H1 (cell line): ENCODE measurements around the gene TMEM54. TPM values are rescaled to one million over a fixed set of nuclear protein-coding genes. Genes with fewer than 3 reads are reported as not detected.

ENCODE experiments used
- CTCF ChIA-PET: fragments of 300-600 bp; sonication (Branson Sonifier 250); formaldehyde crosslinking; loops from one replicate; lab custom pipeline; 2021; ENCODE audit not compliant: partially characterized antibody; lab: Charles Lee
- POLR2A ChIA-PET: fragments of 300-600 bp; sonication (Branson Sonifier 250); formaldehyde crosslinking; loops from one replicate; lab custom pipeline; 2021; ENCODE audit warnings: inconsistent platforms; ENCODE audit not compliant: partially characterized antibody; lab: Charles Lee
- DNase-seq, 2 experiments: peaks; one replicate each; pipeline versions ENCODE4 v3.0.0 to v3.0.0-alpha.2; 2010 to 2022; ENCODE audit warnings: low spot score in 2 of 2, low read depth in 1 of 2, mixed read lengths in 1 of 2
- FAIRE-seq: peaks from 2 replicates; lab custom pipeline; 2011; peaks lifted over from hg19 to GRCh38; lab: Jason Lieb, UNC
- H2AFZ ChIP-seq: 2 replicates; pipeline ENCODE4 v1.8.1; 2012; ENCODE audit warnings: low read length, inconsistent platforms
- H2AK5ac ChIP-seq: 2 replicates; pipeline ENCODE4 v1.6.1; 2013; ENCODE audit warnings: low read depth, low read length
- H2BK120ac ChIP-seq: replicated peaks from 2 replicates; pipeline ENCODE3; 2013; ENCODE audit warnings: low read depth, low read length, inconsistent platforms
- H2BK12ac ChIP-seq: 2 replicates; pipeline ENCODE4 v1.6.1; 2013; ENCODE audit warnings: low read depth, low read length
- H2BK15ac ChIP-seq: 2 replicates; pipeline ENCODE4 v1.6.1; 2013; ENCODE audit warnings: low read length
- H2BK20ac ChIP-seq: 2 replicates; pipeline ENCODE4 v1.6.1; 2013; ENCODE audit warnings: low read length
- H2BK5ac ChIP-seq: 2 replicates; pipeline ENCODE4 v1.6.1; 2013; ENCODE audit warnings: low read depth, low read length
- H3K14ac ChIP-seq: 2 replicates; pipeline ENCODE4 v1.6.1; 2013; ENCODE audit warnings: inconsistent platforms; ENCODE audit not compliant: insufficient read length
- H3K18ac ChIP-seq: 2 replicates; pipeline ENCODE4 v1.6.1; 2013; ENCODE audit warnings: low read length; ENCODE audit errors: extremely low read depth
- H3K23ac ChIP-seq: 2 replicates; pipeline ENCODE4 v1.6.1; 2013; ENCODE audit warnings: inconsistent platforms; ENCODE audit not compliant: insufficient read length
- H3K23me2 ChIP-seq: 2 replicates; pipeline ENCODE4 v1.6.1; 2013; ENCODE audit warnings: low read depth, low read length
- H3K27ac ChIP-seq: 2 replicates; pipeline ENCODE4 v1.6.1; 2011; ENCODE audit warnings: low read depth, low read length, inconsistent platforms
- H3K27me3 ChIP-seq, 4 experiments: replicated peaks in 1 of 4; 1 replicate in 1 of 4; 2 replicates in 3 of 4; pipeline versions ENCODE4 v1.6.1 to v1.8.1; 2011 to 2013; ENCODE audit warnings: low read length in 3 of 4, mild to moderate bottlenecking in 3 of 4, inconsistent platforms in 2 of 4, mixed read lengths in 2 of 4, moderate library complexity in 1 of 4; ENCODE audit not compliant: control insufficient read depth in 3 of 4, insufficient read depth in 3 of 4; ENCODE audit errors: extremely low read depth in 1 of 4
- H3K36me3 ChIP-seq, 4 experiments: 2 replicates each; pipeline versions ENCODE4 v1.6.1 to v1.8.1; 2011 to 2013; ENCODE audit warnings: mild to moderate bottlenecking in 4 of 4, low read length in 3 of 4, moderate library complexity in 2 of 4, control low read depth in 1 of 4, inconsistent platforms in 1 of 4; ENCODE audit not compliant: insufficient read depth in 4 of 4, control insufficient read depth in 2 of 4
- H3K4ac ChIP-seq: replicated peaks from 2 replicates; pipeline ENCODE3; 2013; ENCODE audit warnings: low read length, low read depth, mixed read lengths, inconsistent platforms; ENCODE audit not compliant: insufficient read length
- H3K4me1 ChIP-seq, 4 experiments: replicated peaks in 1 of 4; 1 replicate in 1 of 4; 2 replicates in 3 of 4; pipeline versions ENCODE4 v1.6.1 to v1.8.1; 2011 to 2013; ENCODE audit warnings: low read length in 3 of 4, inconsistent platforms in 2 of 4, mixed read lengths in 1 of 4; ENCODE audit not compliant: insufficient read depth in 4 of 4, control insufficient read depth in 3 of 4
- H3K4me2 ChIP-seq, 2 experiments: 2 replicates each; pipeline versions ENCODE4 v1.6.1 to v1.8.1; 2011 to 2013; ENCODE audit warnings: low read depth in 2 of 2, low read length in 2 of 2, control low read depth in 1 of 2, inconsistent platforms in 1 of 2, mild to moderate bottlenecking in 1 of 2; ENCODE audit not compliant: insufficient read depth in 1 of 2
- H3K4me3 ChIP-seq, 4 experiments: fragments of 200-600, 300-600 bp in 1 of 4; sonication (generic), shearing (Covaris generic), sonication (Bioruptor Twin) in 1 of 4; 2 replicates each; pipeline versions ENCODE4 v1.5.1 to v1.8.1; 2011 to 2016; ENCODE audit warnings: low read length in 4 of 4, low read depth in 3 of 4, control low read depth in 2 of 4, inconsistent platforms in 2 of 4, mild to moderate bottlenecking in 2 of 4, mixed read lengths in 1 of 4, moderate library complexity in 1 of 4; ENCODE audit not compliant: insufficient read depth in 2 of 4; ENCODE audit errors: extremely low read depth in 1 of 4
- H3K56ac ChIP-seq: replicated peaks from 2 replicates; pipeline ENCODE3; 2013; ENCODE audit warnings: low read depth, mild to moderate bottlenecking, mixed read lengths, low read length, inconsistent platforms; ENCODE audit not compliant: insufficient read length
- H3K79me1 ChIP-seq: 2 replicates; pipeline ENCODE4 v1.6.1; 2013; ENCODE audit warnings: low read depth, low read length, control low read depth
- H3K79me2 ChIP-seq, 2 experiments: 2 replicates each; pipeline versions ENCODE4 v1.6.1 to v1.8.1; 2012 to 2013; ENCODE audit warnings: low read length in 2 of 2, mild to moderate bottlenecking in 2 of 2, inconsistent platforms in 1 of 2; ENCODE audit not compliant: insufficient read depth in 2 of 2, control insufficient read depth in 1 of 2
- H3K9ac ChIP-seq, 4 experiments: replicated peaks in 1 of 4; 1 replicate in 1 of 4; 2 replicates in 3 of 4; pipeline versions ENCODE4 v1.6.1 to v1.8.1; 2011 to 2013; ENCODE audit warnings: low read depth in 3 of 4, low read length in 3 of 4, control low read depth in 2 of 4, mild to moderate bottlenecking in 2 of 4, moderate library complexity in 2 of 4, inconsistent platforms in 1 of 4; ENCODE audit errors: extremely low read depth in 1 of 4
- H3K9me3 ChIP-seq, 2 experiments: 2 replicates each; pipeline versions ENCODE4 v1.6.1 to v1.8.1; 2012 to 2013; ENCODE audit warnings: mild to moderate bottlenecking in 2 of 2, moderate library complexity in 2 of 2, control low read depth in 1 of 2, inconsistent platforms in 1 of 2, low read depth in 1 of 2, low read length in 1 of 2, mixed read lengths in 1 of 2; ENCODE audit not compliant: insufficient read depth in 2 of 2
- H4K20me1 ChIP-seq, 2 experiments: replicated peaks in 1 of 2; 2 replicates each; pipeline versions ENCODE3 to v1.8.1; 2011 to 2013; ENCODE audit warnings: inconsistent platforms in 2 of 2, low read length in 2 of 2, mild to moderate bottlenecking in 1 of 2; ENCODE audit not compliant: insufficient read depth in 2 of 2, control insufficient read depth in 1 of 2
- H4K5ac ChIP-seq: 2 replicates; pipeline ENCODE4 v1.6.1; 2013; ENCODE audit warnings: low read length, low read depth, mixed read lengths, inconsistent platforms; ENCODE audit not compliant: insufficient read length
- H4K8ac ChIP-seq: 2 replicates; pipeline ENCODE4 v1.8.0; 2013; ENCODE audit warnings: mild to moderate bottlenecking, moderate library complexity, low read length, inconsistent platforms; ENCODE audit not compliant: insufficient read depth; ENCODE audit errors: extremely low read depth
- H4K91ac ChIP-seq: replicated peaks from 2 replicates; pipeline ENCODE3; 2013; ENCODE audit warnings: low read length, mixed read lengths, inconsistent platforms; ENCODE audit not compliant: insufficient read length
- CTCF ChIP-seq, 3 experiments: IDR thresholded peaks; 1 replicate in 2 of 3; 2 replicates in 1 of 3; pipeline versions ENCODE4 v1.5.1 to v1.6.1; 2011; ENCODE audit warnings: low read length in 3 of 3, mild to moderate bottlenecking in 3 of 3, inconsistent platforms in 2 of 3, low read depth in 1 of 3, moderate library complexity in 1 of 3; ENCODE audit not compliant: insufficient read depth in 1 of 3; ENCODE audit errors: control extremely low read depth in 1 of 3
- GTF2F1 ChIP-seq: IDR thresholded peaks from 2 replicates; pipeline ENCODE4 v1.6.1; 2012; ENCODE audit warnings: low read depth, low read length, improper control_type of control experiment, borderline replicate concordance
- POLR2AphosphoS5 ChIP-seq: IDR thresholded peaks from 2 replicates; pipeline ENCODE4 v1.6.1; 2011; ENCODE audit warnings: low read depth, low read length
- SRF ChIP-seq: IDR thresholded peaks from 2 replicates; pipeline ENCODE4 v1.6.1; 2011; ENCODE audit warnings: mild to moderate bottlenecking, low read depth, low read length, moderate library complexity
- WGBS, 2 experiments: shearing (Covaris generic) in 1 of 2; methylation state at CpG; one replicate each; pipeline versions ENCODE4 v1.1.6 to v1.1.7; 2013 to 2015; ENCODE audit warnings: low lambda C conversion rate in 2 of 2, mixed read lengths in 2 of 2, inconsistent platforms in 1 of 2, low coverage in 1 of 2, missing lambda C conversion rate in 1 of 2; ENCODE audit not compliant: insufficient replicate concordance in 2 of 2, insufficient coverage in 1 of 2, insufficient read length in 1 of 2; ENCODE audit errors: extremely low coverage in 1 of 2, missing lambda C conversion rate in 1 of 2; 5-methylcytosine and 5-hydroxymethylcytosine counted together
- polyA plus RNA-seq, 7 experiments: library from polyadenylated mRNA; depleted of rRNA in 3 of 7; stranded (reverse) in 5 of 7; unstranded in 2 of 7; fragments of >200 nt in 5 of 7; fragments of 200-250 nt in 2 of 7; gene quantifications; 1 replicate in 5 of 7; 2 replicates in 1 of 7; 4 replicates in 1 of 7; pipeline versions ENCODE4 v1.2.1 to v1.2.3, GENCODE V29; 2011 to 2013; ENCODE audit warnings: missing spikeins in 2 of 7, mixed read lengths in 2 of 7
- total RNA-seq: library from RNA; stranded (reverse); fragmentation: NEBNext Ultra II Directional; extraction: Animal tissue kit (Norgen Biotek cat#: 25700); gene quantifications from 2 replicates; pipeline ENCODE4 v1.2.1, GENCODE V29; 2021

The TMEM54 gene
- total and polyA plus RNA-seq, 2 of the 8 experiments (the other 6 are each of a cell fraction or from before 2014, with no cell fraction given) = 9.5 to 58.7 TPM

GRCh38 chr1:32933742-32934322 lies 32.6 kb upstream of the TMEM54 start:
- Histone ChIP-seq H3K14ac (no peak overlapping the region), H3K4me3 (no peak overlapping the region), H3K56ac (no peak overlapping the region), H3K4me1 (no peaks in the 10 kb centered on the region; a peak in 1 of 7 replicates), H3K4me2 (no peak overlapping the region), H3K27me3 (no peaks in the 10 kb centered on the region; a peak in 1 of 7 replicates), H4K91ac (no peak overlapping the region), H3K23me2 (no peaks in the 10 kb centered on the region; the same call in 1 of the 2 replicates), H3K79me2 (no peaks in the 10 kb centered on the region), H2AK5ac (no peak overlapping the region), H3K79me1 (no peaks in the 10 kb centered on the region), H4K8ac (no peak overlapping the region), H2BK20ac (no peak overlapping the region), H2AFZ (no peak overlapping the region), H3K9ac (no peak overlapping the region)
- no peak for DNase-seq
- CTCF ChIA-PET = interaction anchor here (0.6 to 7.4 kb wide), 38 partner anchors 10 to 791 kb away, joined by 3 to 77 read pairs (median 4); partner anchors contain the start of genes AZIN2 and RNF19B
- WGBS, 2 experiments = 74% methylated on average over 3 of the region's 3 CpGs; no CpG with 5 or more reads in 1 of the 2 experiments
- TF ChIP-seq SRF (no peak), CTCF (IDR thresholded peaks at IDR 0.05; ENCODE audit: control extremely low read depth in 1 of 3, insufficient read depth in 1 of 3, low read depth in 1 of 3, low read length in 3 of 3) (no peak), GTF2F1 (no peak), POLR2AphosphoS5 (no peak)
- TF ChIP-seq, all 59 proteins: peak for 0
- peaks cover 0 to 4% (median 2%) of the 10 kb centered on the region in 4 experiments; a peak in 1 of 8 replicates for H3K36me3 ChIP-seq
- no peak overlapping the region for H2BK15ac ChIP-seq
- peaks cover 2 to 4% of the 10 kb centered on the region in 2 experiments for H4K20me1 ChIP-seq
- H3K27ac ChIP-seq = no peak overlapping the region
- no peaks in the 10 kb centered on the region for H3K9me3 ChIP-seq
- FAIRE-seq = no peak
- no peak overlapping the region for H2BK12ac ChIP-seq
- no peak overlapping the region for H3K4ac ChIP-seq
- H2BK5ac ChIP-seq = no peak overlapping the region
- no peak overlapping the region for H3K18ac ChIP-seq
- H4K5ac ChIP-seq = no peak overlapping the region
- H3K23ac ChIP-seq = no peak overlapping the region
- H2BK120ac ChIP-seq = no peak overlapping the region
- POLR2A ChIA-PET = interaction anchor here (0.5 to 1.5 kb wide), 4 partner anchors 11 to 153 kb away, joined by 3 read pairs; no protein-coding TSS in a partner anchor
